Activated gamma-delta T cell treated with anti-CD3 and anti-CD28 coated beads, Interleukin-2, amount 50 U/mL, for 16 hours (primary cell): ENCODE data around the gene OFD1.
"Not testable (repeated sequence)": the region's sequence is repeated elsewhere in the genome, so short reads cannot be mapped to it uniquely, and the experiment has no call there.

Source experiments
- DNase-seq: peaks from one replicate; pipeline ENCODE4 v3.0.0-alpha.2; 2020; ENCODE audit warnings: low read depth

OFD1 gene

GRCh38 chrX:13702111-13702789 lies 32.3 kb upstream of the OFD1 start:
- no peak for DNase-seq

GRCh38 chrX:13703135-13703534 lies 31.4 kb upstream of the OFD1 start:
- no peak for DNase-seq

- DNase-seq, result no peak
Observed at GRCh38 chrX:13703589-13703988, 31.0 kb upstream of the OFD1 start.

- DNase-seq, result no peak
Observed at GRCh38 chrX:13711141-13711540, 23.4 kb upstream of the OFD1 start.

GRCh38 chrX:13716455-13716854 lies 18.1 kb upstream of the OFD1 start:
- no peak for DNase-seq

- no peak for DNase-seq
Observed at GRCh38 chrX:13716905-13717304, 17.6 kb upstream of the OFD1 start.

- DNase-seq, result no peak
Observed at GRCh38 chrX:13717700-13718472, 16.7 kb upstream of the OFD1 start.

GRCh38 chrX:13719192-13719856 lies 15.2 kb upstream of the OFD1 start:
- DNase-seq, result peak; percentile 22

GRCh38 chrX:13721371-13721770 lies 13.2 kb upstream of the OFD1 start:
- no peak for DNase-seq

- no peak for DNase-seq
Observed at GRCh38 chrX:13721819-13722519, 12.6 kb upstream of the OFD1 start.

GRCh38 chrX:13724878-13725277 lies 9.7 kb upstream of the OFD1 start:
- peak; percentile 25 for DNase-seq

GRCh38 chrX:13726583-13726982 lies 8.0 kb upstream of the OFD1 start:
- DNase-seq, result not testable (repeated sequence)

- DNase-seq, result not testable (repeated sequence)
Observed at GRCh38 chrX:13730523-13730922, 4.0 kb upstream of the OFD1 start.

- no peak for DNase-seq
Observed at GRCh38 chrX:13732246-13733067, 2.1 kb upstream of the OFD1 start.

GRCh38 chrX:13733506-13733905 lies 1.0 kb upstream of the OFD1 start:
- no peak for DNase-seq

GRCh38 chrX:13741695-13742094 lies 7.1 kb downstream of the OFD1 start:
- no peak for DNase-seq

- DNase-seq, result no peak
Observed at GRCh38 chrX:13742397-13743176, 8.0 kb downstream of the OFD1 start.

- DNase-seq, result no peak
Observed at GRCh38 chrX:13747836-13748235, 13.3 kb downstream of the OFD1 start.

GRCh38 chrX:13748486-13748885 lies 13.9 kb downstream of the OFD1 start:
- DNase-seq, result no peak

GRCh38 chrX:13750204-13750603 lies 15.7 kb downstream of the OFD1 start:
- DNase-seq, result peak; percentile 8

GRCh38 chrX:13750812-13751211 lies 16.3 kb downstream of the OFD1 start:
- DNase-seq, result no peak
